ENCODE measurements around the gene AFM.
A peak's percentile ranks its signal among the peaks of the same experiment; 100 is the strongest.
"Not testable (repeated sequence)": the region's sequence is repeated elsewhere in the genome, so short reads cannot be mapped to it uniquely, and the experiment has no call there.

The AFM gene

DNA sequence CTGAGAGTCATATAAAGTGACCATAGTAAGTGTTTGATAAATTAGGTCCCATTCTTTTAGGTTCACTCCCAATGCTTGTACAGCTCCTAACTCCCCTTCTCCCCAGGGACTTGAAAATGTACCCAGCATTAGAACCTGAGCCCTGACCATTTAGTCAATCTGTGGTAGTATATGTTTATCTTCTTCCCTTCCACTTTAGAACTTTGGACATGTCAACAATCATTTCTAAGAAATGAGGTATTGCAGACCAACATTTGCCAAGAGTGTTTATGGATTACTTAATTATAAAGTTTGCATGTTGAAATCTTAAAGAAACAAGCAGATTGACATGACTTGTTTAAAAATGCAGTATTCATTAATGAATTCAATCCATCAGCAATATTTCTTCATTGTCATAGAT lies 26.0 kb downstream of the AFM start:
- no peak for DNase-seq

DNA sequence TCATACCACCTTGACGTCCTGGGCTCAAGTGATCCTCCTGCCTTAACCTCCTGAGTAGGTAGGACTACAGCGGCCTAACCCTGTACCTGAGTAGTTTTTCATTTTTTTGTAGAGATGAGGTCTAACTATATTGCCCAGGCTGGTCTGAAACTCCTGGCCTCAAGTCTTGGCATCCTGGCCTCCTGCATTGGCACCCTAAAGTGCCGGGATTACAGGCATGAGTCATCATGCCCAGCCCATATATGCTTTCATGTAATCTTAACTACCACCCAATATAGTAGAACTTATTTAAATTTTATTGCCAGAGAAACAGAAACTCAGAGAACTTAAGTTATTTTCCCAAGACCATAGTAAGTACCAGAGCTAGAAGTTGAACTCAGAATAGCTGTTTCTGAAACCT lies 27.1 kb downstream of the AFM start:
- DNase-seq = no peak

DNA sequence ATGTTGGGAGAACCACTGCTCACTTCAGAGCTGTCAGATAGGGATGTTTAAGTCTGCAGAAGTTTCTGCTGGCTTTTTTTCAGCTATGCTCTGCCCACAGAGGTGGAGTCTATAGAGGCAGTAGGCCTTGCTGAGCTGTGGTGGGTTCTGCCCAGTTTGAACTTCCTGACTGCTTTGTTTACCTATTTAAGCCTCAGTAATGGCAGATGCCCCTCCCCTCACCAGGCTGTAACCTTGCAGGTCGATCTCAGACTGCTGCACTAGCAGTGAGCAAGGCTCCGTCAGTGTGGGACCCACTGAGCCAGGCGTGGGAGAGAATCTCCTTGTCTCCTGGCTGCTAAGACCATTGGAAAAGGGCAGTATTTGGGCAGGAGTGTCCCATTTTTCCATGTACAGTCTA lies 36.8 kb downstream of the AFM start:
- DNase-seq = no peak

DNA sequence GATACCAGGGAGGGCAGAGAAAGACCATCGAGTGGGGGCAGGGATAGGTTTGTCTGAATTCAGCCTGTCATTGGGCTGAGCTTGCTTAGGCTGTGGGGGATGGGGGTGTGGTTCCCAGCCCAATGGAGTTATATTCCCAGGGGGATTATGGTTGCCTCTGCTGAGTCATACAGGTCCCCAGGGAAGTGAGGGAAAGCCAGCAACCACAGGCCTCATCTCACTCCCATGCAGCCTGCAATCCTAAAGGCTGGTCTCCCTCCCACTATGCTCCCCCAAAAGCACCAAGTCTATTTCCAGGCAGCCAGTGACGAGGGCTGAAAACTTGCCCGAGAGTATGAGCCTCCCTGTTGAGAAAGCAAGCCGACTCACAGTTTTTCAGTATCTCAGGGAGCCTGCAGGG lies 39.3 kb downstream of the AFM start:
- peak; percentile 88 for DNase-seq

DNA sequence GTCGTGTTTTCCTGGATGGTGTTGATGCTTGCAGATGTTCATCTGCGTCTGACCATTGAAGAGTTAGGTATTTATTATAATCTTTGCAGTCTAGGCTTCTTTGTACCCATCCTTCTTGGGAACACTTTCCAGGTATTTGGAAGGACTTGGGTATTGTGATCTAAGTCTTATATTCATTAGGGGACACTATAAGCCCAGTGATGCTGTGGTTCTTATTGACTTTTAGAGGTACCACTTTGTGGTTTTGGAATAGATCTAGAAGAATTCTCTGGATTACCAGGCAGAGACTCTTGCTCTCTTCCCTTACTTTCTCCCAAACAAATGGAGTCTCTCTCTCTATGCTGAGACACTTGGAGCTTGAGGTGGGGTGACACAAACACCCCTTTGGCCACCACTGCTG lies 41.6 kb downstream of the AFM start:
- no peak for DNase-seq

DNA sequence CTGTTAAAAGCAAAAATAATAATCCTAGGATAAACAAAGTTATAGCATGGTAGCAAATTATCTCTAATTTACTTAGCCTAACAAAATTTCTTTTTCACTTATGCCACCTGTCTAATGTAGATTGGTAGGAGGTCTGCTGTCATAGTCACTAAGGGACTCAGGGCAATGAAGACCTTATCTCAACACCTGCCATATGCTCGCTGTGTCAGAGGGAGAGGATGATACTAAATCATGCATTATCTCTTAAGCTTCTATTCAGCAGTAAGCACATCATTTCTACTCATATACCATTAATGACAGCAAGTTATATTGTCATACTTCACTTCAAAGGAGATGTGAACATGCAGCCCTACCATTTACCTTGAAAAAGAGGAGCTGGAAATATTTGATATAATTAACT lies 44.1 kb downstream of the AFM start:
- DNase-seq = no peak

DNA sequence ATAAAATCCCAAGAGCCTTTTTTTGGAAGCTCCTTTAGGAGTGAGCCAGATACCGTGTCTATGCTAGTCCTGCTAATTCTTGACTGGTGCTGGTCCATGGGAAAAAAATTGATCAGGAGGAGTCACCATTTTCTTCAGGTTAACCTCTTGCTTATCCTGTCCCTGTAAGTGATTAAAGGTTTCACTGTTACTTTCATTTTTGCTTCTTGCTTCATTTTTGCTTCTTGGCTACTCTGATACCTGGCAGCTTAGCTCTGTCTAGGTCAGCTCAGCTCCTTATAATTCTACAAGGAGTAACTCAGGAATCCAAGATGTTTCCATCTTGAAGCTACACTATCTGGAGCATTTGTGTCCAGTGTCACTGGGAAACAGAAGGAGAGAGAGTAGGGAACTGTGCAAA lies 45.7 kb downstream of the AFM start:
- DNase-seq = no peak

DNA sequence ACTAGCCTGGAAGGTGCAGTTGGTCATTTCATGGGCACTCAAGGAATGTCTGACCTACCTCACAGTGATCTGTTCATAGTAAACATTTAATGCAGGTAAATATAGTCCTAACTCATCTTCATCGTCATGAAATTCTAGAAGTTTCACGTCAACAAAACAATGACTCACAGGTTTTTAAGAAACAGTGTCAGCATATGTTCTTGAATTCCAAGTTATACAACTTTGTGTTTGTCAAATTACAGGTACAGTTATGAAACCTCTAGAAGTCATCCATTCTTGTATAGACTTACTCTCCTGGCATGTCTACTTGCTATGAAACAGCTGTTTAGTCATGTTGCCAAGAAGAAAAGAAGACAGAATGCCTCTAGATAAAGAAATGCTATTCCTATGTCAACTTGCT lies 46.6 kb downstream of the AFM start:
- DNase-seq = no peak

DNA sequence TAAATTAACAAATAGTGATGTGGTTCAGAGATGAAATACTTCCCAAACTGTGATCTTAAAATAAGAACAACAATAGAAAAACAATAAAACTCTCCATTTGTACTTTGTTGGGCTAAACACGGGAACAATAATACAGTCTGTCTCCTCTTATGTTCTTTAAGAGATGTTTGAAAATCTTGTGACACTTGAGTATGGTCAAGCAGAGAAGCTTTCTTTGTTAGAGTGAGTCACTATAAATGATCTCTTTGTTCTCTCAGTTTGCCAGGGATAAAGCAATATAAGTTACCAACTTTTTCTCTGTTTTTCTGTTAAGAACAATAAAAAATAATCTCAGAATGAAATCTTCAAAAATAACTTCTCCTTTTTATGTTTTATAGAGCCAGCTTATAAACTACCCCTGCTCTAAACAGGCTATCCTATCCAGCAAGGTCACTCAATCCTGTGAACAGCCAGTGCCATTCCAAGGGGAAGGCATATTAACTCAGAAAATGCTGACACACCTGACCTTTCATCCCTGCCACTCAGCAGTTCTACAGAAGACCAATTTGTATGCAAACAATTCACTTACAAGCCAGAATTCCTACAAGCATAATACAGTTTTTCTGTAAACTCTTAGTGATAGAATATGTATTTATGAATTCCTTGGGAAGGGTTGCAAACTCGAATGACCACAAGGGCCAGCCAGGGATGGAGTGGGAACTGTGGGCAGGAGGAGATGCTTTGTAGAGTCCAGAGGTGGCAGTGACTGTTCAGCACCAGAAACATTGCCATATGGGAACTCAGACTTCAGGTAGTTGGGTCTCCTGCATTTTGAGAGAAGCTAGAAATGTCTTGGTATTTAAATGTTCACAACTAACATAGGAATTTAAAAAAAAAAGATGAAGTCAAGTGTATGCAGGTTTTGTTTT lies 52.2 kb downstream of the AFM start:
- DNase-seq = no peak

DNA sequence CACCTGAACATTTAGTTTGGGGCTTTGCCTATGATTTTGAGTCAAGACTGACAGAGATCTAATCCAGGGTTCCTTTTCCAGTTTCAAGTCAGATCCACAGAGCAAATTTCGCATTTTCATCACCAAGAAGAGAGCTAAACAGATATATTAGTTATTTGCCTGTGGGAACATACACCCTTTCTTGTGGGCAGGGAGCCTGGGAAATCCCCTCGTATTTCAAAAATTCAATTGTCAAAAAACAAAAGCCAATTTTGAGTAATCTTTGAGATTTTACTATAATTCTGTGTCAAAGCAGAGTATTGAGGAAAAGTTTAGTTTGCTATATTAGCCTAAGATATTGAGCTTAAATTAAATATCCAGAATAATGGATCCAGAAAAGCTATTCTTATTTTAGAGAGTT lies 56.6 kb downstream of the AFM start:
- DNase-seq = no peak

DNA sequence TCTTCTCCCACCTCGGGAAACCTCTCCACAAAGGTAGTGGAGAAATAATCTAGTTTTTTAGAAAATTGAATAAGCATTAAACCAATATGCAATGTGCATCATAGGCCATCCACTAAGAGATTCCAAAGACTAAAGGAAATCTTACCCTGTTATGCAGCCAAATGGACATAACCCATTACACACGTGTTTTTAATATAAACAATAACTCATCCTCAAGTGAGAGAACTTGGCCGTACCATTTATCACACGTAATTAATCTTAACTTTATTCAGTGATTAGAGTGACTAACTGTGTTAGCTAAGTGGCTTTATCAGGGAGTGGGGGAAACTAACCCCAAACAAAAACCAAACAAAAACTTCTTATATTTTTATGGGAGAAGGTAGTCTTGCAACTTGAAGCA lies 57.8 kb downstream of the AFM start:
- peak; percentile 10 for DNase-seq

DNA sequence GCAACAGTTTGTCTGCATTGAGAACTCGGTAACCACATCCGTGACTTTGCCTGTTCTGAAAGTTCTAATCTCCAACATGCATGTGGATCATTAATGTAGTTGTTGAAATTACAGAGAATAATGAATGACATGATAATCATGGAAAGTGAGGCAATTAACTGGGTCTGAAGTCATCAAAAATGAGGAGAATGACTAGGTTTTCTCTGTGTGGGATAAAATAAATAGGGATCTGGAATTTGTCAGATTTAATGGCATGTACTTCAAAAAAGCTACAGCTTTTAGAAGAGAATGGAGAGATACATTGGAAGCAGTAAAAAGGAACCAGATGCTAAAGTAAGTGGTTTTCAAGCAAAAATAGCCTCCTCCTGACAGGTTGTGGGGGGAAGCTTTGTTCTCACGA lies 59.3 kb downstream of the AFM start:
- peak; percentile 6 for DNase-seq

DNA sequence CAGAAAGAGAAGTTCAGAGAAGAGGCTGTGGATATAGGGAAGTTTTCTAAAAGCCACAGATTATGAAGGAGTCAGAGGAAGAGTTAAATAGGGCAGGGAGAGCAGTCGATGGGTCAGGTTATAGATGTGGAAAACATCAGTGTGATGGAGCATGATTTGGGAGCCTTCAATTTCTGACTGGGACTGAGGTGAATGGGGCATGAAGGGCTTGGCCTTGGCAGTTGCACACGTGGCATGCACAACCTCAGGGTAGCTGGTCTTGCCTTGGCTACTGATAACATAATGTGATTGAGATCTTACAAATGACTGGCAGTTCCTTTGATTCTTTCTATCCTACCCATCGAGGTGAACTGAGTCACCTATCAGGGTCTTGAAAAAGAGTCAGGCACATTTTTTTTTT lies 59.7 kb downstream of the AFM start:
- DNase-seq = no peak

DNA sequence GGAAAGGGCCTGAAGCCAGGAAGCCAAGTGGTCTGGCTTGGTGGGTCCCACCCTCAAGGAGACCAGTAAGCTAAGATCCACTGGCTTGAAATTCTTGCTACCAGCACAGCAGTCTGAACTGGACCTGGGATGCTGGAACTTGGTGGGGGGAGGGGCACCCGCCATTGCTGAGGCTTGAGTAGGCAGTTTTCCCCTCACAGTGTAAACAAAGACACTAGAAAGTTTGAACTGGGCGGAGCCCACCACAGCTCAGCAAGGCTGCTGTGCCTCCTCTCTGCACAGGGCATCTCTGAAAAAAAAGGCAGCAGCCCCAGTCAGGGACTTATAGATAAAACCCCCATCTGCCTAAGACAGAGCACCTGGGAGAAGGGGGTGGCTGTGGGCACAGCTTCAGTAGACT lies 63.1 kb downstream of the AFM start:
- no peak for DNase-seq

DNA sequence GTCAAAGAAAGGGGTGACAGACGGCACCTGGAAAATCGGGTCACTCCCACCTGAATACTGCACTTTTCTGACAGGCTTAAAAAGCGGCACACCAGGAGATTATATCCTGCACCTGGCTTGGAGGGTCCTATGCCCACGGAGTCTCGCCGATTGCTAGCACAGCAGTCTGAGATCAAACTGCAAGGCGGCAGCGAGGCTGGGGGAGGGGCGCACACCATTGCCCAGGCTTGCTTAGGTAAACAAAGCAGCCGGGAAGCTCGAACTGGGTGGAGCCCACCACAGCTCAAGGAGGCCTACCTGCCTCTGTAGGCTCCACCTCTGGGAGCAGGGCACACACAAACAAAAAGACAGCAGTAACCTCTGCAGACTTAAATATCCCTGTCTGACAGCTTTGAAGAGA lies 69.3 kb downstream of the AFM start:
- not testable (repeated sequence) for DNase-seq
